ENCODE data around the gene FAM180B. TPM values are rescaled to one million over a fixed set of nuclear protein-coding genes. Genes with fewer than 3 reads are reported as not detected.

FAM180B gene
- 0.37 TPM in 1 of 2 replicates, not detected in the other for total RNA-seq

GRCh38 chr11:47586098-47586855 lies at the start of gene FAM180B:
Gene FAM180B, plus strand, starts transcription at chr11:47586678. Its CDS starts 91 bp downstream, at chr11:47586769.

GRCh38 chr11:47552566-47553405 lies 33.7 kb upstream of the FAM180B start, which contains the start of gene CELF1:
Gene CELF1, minus strand, starts transcription at chr11:47553132. Its CDS starts 53,609 bp downstream, at chr11:47499523.

GRCh38 chr11:47565340-47566148 lies 20.9 kb upstream of the FAM180B start, which contains the start of gene PTPMT1:
Gene PTPMT1, plus strand, starts transcription at chr11:47565599. Its CDS starts 24 bp downstream, at chr11:47565623.

GRCh38 chr11:47578524-47579494 lies 7.7 kb upstream of the FAM180B start, which contains the start of the genes KBTBD4 and NDUFS3:
Gene KBTBD4, minus strand, starts transcription at chr11:47578970. Its CDS starts 19 bp downstream, at chr11:47578951.
Gene NDUFS3, plus strand, starts transcription at chr11:47579074. Its CDS starts 18 bp downstream, at chr11:47579092.

GRCh38 chr11:47593934-47594855 lies 7.7 kb downstream of the FAM180B start, which contains the start of gene C1QTNF4:
Gene C1QTNF4, minus strand, starts transcription at chr11:47594411. Its CDS starts 3,601 bp downstream, at chr11:47590810.

Small RNA genes within 50 kb of the gene (small RNA-seq; reads per million reads assigned to genes)
- gene RN7SL652P (not detected), gene RNU5E-10P (not detected)

Other genes with a start within 250 kb of the FAM180B start
- not detected in 2 replicates for gene MYBPC3, start 234.0 kb upstream of the FAM180B start, total RNA-seq
- not detected in 2 replicates for gene SPI1, start 208.1 kb upstream of the FAM180B start, total RNA-seq
- gene SLC39A13, start 178.1 kb upstream of the FAM180B start, total RNA-seq = 51.4 and 68.4 TPM in 2 replicates
- gene PSMC3, start 160.2 kb upstream of the FAM180B start, total RNA-seq = 138 and 145 TPM in 2 replicates
- gene RAPSN, start 137.5 kb upstream of the FAM180B start, total RNA-seq = 0.20 TPM in 1 of 2 replicates, not detected in the other
- 80.5 and 121 TPM in 2 replicates for gene CELF1, start 33.5 kb upstream of the FAM180B start, total RNA-seq
- gene PTPMT1, start 21.1 kb upstream of the FAM180B start, total RNA-seq = 42.4 and 50.3 TPM in 2 replicates
- gene KBTBD4, start 7.7 kb upstream of the FAM180B start, total RNA-seq = 21.7 and 22.9 TPM in 2 replicates
- gene NDUFS3, start 7.6 kb upstream of the FAM180B start, total RNA-seq = 71.7 and 73.9 TPM in 2 replicates
- under 0.01 and 0.20 TPM in 2 replicates for gene C1QTNF4, start 7.7 kb downstream of the FAM180B start, total RNA-seq
- gene MTCH2, start 55.9 kb downstream of the FAM180B start, total RNA-seq = 73.9 and 78.2 TPM in 2 replicates
- 0.37 and 2.9 TPM in 2 replicates for gene AGBL2, start 128.7 kb downstream of the FAM180B start, total RNA-seq
- gene FNBP4, start 180.7 kb downstream of the FAM180B start, total RNA-seq = 75.0 and 100 TPM in 2 replicates

All from subcutaneous preadipocyte (primary cell).